Activated naive CD8-positive, alpha-beta T cell (primary cell): ENCODE results near the gene CAMTA1.
"Not testable (repeated sequence)": the region's sequence is repeated elsewhere in the genome, so short reads cannot be mapped to it uniquely, and the experiment has no call there.

Experiments used
- H3K27ac Mint-ChIP-seq: one replicate; pipeline ENCODE4 v1.8.0; 2021; ENCODE audit warnings: mixed read lengths
- H3K27me3 Mint-ChIP-seq: one replicate; pipeline ENCODE4 v1.8.0; 2021; ENCODE audit warnings: mixed read lengths
- H3K36me3 Mint-ChIP-seq: one replicate; pipeline ENCODE4 v1.8.0; 2021; ENCODE audit warnings: mixed read lengths
- H3K4me1 Mint-ChIP-seq: one replicate; pipeline ENCODE4 v1.8.0; 2021; ENCODE audit warnings: low read depth, mixed read lengths
- H3K4me3 Mint-ChIP-seq: one replicate; pipeline ENCODE4 v1.8.0; 2021; ENCODE audit warnings: mild to moderate bottlenecking, mixed read lengths
- H3K9me3 Mint-ChIP-seq: one replicate; pipeline ENCODE4 v1.8.0; 2021; ENCODE audit warnings: low read depth, mixed read lengths

Gene CAMTA1

DNA sequence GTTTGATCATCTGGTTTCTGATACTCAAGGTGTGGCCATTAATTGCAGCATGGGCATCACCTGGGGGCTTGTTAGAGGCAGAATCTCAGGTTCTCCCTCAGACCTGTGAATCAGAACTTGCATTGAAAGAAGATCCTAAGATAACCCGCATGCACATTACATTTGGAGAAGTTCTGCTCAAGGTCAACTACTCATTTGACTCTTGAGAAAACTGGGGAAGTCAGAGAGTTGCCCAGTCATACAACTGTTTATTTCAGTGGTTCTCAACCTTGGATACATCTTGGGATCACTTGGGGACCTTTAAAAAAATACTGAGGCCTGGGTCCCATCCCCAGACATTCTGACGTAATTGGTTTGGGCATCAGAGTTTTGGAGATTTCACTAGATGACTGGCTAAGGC lies 30.5 kb downstream of the CAMTA1 start:
- H3K27me3 Mint-ChIP-seq, result no peaks in the 10 kb centered on the region
- no peak overlapping the region for H3K4me3 Mint-ChIP-seq
- H3K4me1 Mint-ChIP-seq, result peaks cover 73% of the 10 kb centered on the region
- peaks cover 9% of the 10 kb centered on the region for H3K36me3 Mint-ChIP-seq
- H3K9me3 Mint-ChIP-seq, result no peaks in the 10 kb centered on the region
- no peak overlapping the region for H3K27ac Mint-ChIP-seq

DNA sequence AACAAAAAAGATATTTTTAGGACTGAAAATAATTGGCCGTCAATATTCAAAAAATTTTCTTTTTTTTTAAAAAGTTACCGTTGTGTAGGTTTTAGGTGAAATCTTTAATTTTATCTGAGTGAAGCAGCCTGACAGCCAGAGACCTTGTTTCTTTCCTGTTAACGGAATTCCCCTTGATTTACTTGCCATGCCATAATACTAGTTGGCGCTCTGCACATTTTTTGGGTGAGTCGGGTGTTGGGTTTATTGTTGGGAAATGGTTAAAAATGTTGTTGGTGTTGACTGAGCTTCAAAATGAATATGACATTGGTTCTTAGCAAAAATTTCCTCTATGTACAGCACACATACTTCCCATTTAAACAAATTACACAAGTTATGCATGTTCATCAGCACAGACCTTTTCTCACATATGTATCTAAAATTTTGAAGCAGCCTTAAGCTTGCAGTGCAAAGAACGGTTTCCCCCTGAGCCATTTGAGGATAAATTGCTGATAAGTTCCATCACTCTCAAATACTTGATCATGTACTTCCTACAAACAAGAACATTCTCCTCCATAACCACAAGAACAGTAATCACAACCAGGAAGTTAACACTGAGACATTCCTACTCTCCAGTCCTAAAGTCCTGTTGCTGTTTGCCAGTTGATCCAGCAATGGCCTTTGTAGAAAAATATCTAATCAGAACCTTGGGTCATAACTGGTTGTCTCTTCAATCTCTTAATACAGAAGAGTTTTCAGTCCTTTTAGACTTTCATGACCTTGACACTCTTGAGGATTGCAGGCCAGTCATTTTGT lies 34.2 kb downstream of the CAMTA1 start:
- no peaks in the 10 kb centered on the region for H3K9me3 Mint-ChIP-seq
- peaks cover 7% of the 10 kb centered on the region for H3K36me3 Mint-ChIP-seq
- H3K27me3 Mint-ChIP-seq, result no peaks in the 10 kb centered on the region
- peak overlapping the region; percentile 5 for H3K4me3 Mint-ChIP-seq
- peak overlapping the region; percentile 23 for H3K27ac Mint-ChIP-seq
- peaks cover 64% of the 10 kb centered on the region for H3K4me1 Mint-ChIP-seq

DNA sequence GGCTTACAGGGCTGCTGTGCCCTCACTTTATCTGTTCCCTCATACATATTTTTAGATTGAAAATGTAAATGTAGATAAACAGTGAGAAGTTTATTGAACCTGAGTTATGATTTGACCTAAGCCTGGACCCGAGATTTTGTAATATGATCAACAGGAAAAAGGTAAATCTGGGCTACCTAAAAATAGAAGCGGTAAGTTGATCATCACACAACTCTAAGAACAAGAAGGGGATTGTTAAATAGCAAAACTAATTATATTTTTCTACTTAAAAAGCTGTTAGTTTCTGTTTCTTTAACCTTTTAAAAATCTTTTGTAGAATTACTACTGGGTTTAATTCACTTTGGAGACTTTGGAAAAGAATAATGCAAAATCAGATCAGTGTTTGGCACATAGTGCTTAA lies 35.6 kb downstream of the CAMTA1 start:
- H3K9me3 Mint-ChIP-seq, result no peaks in the 10 kb centered on the region
- no peak overlapping the region for H3K27ac Mint-ChIP-seq
- peaks cover 6% of the 10 kb centered on the region for H3K36me3 Mint-ChIP-seq
- H3K4me1 Mint-ChIP-seq, result peaks cover 54% of the 10 kb centered on the region
- H3K4me3 Mint-ChIP-seq, result no peak overlapping the region
- no peaks in the 10 kb centered on the region for H3K27me3 Mint-ChIP-seq

DNA sequence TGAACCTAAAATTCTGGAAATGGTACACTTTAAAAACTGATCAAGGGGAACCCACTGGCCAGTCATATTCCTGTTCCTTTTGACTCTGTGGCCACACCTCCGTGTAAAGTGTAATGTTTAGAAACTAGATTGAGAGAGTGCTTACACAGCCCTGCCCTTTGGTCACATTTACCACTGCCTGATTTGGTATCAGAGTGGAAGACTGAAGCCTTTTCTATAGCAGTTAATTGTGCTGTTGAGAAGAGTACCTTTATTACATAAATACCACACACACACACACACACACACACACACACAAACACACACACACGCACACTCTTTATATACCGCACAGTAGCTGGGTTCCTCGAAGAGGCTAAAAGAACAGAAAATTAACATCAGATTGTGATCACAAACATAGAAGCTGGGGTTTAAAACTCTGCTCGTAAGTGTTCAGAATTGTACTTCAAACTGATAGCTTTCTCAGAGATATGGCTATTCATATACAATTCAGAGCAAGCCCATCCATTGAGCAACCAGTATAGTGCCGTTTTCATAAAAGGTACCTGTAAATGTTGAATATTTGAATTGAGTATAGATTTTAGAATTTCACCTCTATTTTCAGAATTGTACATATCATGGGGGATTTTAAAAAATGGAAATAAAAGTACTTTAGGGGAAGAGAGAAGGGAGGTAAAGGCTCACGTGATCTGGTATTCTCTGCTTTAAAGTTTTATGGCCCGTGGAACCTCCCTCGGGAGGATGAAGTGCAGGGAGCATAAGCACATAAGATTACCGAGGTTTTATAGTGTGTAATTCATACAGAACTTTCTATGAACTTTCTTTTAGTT lies 37.5 kb downstream of the CAMTA1 start:
- Mint-ChIP-seq H3K4me3 (no peak overlapping the region), H3K27me3 (no peaks in the 10 kb centered on the region), H3K4me1 (peaks cover 37% of the 10 kb centered on the region), H3K36me3 (peaks cover 5% of the 10 kb centered on the region), H3K27ac (peak overlapping the region; percentile 34), H3K9me3 (no peaks in the 10 kb centered on the region)

DNA sequence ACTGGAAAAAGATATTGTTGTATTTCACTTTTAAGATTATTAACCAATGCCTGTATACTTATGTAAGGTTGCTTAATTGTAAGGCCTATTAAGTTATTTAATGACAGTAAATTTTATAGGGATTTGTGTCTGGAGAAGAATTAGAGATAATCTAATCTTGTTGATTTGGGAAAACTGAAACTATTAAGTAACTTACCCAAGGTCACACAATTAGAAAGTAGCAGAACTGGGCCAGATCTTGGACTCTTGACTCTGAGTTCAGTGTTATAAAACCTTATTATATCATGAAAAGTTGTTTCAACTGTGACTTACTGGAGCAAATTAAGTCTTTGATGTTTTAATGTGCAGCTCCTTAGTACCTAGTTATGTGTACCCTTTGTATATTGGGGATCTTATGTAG lies 38.5 kb downstream of the CAMTA1 start:
- Mint-ChIP-seq H3K27me3 (no peaks in the 10 kb centered on the region), H3K9me3 (no peaks in the 10 kb centered on the region), H3K4me3 (no peak overlapping the region), H3K4me1 (peaks cover 33% of the 10 kb centered on the region), H3K27ac (no peak overlapping the region), H3K36me3 (peaks cover 4% of the 10 kb centered on the region)

DNA sequence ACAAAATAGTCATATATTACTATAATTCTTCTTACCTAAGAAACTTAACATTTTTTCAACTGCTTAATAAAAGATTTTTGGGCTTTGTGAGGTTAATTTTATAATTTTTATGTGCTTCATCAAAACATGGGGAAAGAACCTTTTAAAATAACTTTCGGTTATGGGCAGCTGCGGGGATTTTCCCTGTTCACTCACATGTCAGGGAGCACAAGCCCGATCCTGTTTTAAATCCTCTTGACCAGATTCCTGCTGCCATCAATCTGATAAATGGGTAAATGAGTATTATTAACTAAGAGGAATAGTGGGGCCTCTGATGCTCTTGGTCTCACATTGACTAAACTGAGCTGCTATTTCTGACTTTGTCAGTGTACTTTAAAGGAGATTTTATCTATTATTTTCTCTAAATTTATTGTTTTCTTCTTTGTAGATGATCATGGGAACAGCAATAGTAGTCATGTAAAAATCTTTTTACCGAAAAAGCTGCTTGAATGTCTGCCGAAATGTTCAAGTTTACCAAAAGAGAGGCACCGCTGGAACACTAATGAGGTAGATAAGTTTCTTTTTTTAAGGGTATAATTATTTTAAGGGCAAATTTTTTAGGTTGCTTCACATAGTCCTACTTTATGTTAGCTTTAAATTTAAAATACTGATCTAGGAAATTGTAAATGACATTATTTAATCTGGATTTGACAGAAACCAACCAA lies 39.6 kb downstream of the CAMTA1 start:
- Mint-ChIP-seq H3K4me3 (no peak overlapping the region), H3K9me3 (no peaks in the 10 kb centered on the region), H3K27me3 (no peaks in the 10 kb centered on the region), H3K36me3 (peaks cover 7% of the 10 kb centered on the region), H3K4me1 (peaks cover 26% of the 10 kb centered on the region), H3K27ac (no peak overlapping the region)

DNA sequence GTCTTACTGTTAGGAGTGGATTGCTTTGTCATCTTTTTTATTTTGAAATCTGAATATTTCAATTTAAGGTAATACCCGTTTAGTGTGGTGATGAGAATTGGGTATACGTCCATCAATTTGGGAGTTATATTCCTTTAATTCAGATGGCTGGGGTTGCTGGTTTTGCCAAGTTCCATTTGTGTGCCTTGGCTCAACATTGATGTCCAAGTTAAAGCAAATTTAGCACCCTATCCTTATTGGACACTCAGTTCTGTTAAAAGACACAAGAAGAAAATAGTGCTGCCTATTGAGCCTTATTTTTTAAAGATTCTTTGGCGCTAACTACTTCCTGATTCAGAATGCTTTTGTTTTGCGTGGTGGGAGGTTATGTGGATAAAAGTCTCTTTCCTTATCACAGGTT lies 40.6 kb downstream of the CAMTA1 start:
- Mint-ChIP-seq H3K4me1 (peaks cover 16% of the 10 kb centered on the region), H3K4me3 (no peak overlapping the region), H3K27ac (peak overlapping the region; percentile 34), H3K27me3 (no peaks in the 10 kb centered on the region), H3K9me3 (no peaks in the 10 kb centered on the region), H3K36me3 (peaks cover 6% of the 10 kb centered on the region)

DNA sequence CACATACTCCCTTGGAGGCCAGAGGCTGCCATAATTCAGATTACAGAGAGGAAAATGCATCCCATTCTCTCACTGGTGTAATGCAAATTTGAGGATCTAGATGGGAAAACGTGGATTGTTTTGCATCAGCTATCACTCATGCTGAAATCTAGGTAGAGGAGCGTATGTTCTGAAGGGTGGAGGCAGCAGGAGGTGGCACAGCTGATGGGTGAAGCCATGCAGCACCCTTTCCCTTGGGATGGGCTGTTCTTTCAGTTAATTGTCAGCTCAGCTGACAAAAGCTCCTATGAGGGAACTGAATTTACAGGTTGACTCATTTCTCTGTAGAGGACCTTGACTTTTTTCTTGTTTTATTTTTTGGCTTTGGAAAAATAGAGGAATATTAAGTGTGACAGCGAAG lies 41.8 kb downstream of the CAMTA1 start:
- peaks cover 12% of the 10 kb centered on the region for H3K4me1 Mint-ChIP-seq
- peaks cover 6% of the 10 kb centered on the region for H3K36me3 Mint-ChIP-seq
- H3K27me3 Mint-ChIP-seq, result no peaks in the 10 kb centered on the region
- no peaks in the 10 kb centered on the region for H3K9me3 Mint-ChIP-seq
- H3K27ac Mint-ChIP-seq, result no peak overlapping the region
- H3K4me3 Mint-ChIP-seq, result no peak overlapping the region

DNA sequence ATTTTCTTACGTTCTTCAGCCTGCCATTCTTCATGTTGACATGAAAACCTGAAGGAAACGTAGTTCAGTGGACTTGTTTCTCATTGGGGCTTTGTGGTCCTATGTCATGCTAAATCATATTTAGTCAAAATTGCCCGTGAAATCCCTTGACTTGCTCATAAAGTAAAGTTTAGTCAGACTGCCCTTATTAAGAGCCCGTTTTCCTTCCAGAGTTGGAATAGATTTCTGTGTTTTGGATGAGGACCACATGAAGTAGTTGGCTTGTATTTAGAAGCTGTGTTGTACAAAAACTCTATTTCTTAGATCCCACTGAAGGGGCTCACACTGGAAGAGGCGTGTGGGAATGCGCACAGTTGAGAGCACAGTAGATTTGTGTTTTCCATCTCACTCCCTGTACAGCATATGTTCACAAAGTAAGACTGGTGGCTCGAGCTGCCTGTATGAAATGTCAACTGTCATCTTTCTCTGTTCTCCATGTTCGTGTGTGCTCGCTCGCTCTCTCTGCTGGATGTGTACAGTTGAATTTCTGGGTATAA lies 42.4 kb downstream of the CAMTA1 start:
- Mint-ChIP-seq H3K4me1 (peaks cover 12% of the 10 kb centered on the region), H3K27ac (no peak overlapping the region), H3K9me3 (no peaks in the 10 kb centered on the region), H3K27me3 (no peaks in the 10 kb centered on the region), H3K4me3 (no peak overlapping the region), H3K36me3 (peaks cover 6% of the 10 kb centered on the region)

DNA sequence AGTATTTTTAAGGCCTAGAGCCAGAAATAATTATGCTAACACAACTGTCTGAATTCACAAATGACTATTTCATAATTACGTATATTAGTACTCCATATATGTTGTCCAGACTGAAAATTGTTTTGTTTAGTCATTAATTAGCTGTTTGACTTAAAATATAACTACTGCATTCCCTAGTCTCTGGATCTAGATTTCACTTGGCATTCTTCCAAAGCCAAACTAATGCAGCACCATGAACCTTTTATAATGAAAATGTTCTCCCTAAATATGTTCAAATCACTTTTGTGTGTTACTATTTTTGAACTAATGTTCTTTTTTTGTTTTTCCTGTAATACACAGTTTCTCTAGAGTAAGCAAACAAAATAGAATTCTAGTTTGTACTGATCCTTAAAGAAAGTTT lies 46.1 kb downstream of the CAMTA1 start:
- peaks cover 6% of the 10 kb centered on the region for H3K36me3 Mint-ChIP-seq
- no peak overlapping the region for H3K27ac Mint-ChIP-seq
- H3K27me3 Mint-ChIP-seq, result no peaks in the 10 kb centered on the region

DNA sequence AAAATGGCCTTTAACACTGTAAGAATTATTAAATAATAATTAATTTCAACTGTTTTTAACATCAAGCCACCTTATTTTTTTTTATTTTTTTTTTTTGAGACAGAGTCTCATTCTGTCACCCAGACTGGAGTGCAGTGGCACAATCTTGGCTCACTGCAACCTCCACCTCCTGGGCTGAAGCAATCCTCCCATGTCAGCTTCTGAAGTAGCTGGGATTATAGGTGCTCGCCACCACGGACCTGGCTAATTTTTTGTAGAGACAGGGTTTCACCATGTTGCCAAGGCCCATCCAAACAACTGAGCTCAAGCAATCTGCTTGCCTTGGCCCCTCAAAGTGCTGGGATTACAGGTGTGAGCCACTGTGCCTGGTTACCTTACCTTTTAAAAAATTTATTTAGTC lies 46.8 kb downstream of the CAMTA1 start:
- H3K4me3 Mint-ChIP-seq, H3K4me1 Mint-ChIP-seq, H3K36me3 Mint-ChIP-seq, H3K27ac Mint-ChIP-seq, H3K9me3 Mint-ChIP-seq, H3K27me3 Mint-ChIP-seq: not testable (repeated sequence)

More for the DNA sequence above, 46.1 kb downstream of the CAMTA1 start:
- Mint-ChIP-seq H3K4me3 (no peak overlapping the region), H3K4me1 (peaks cover 8% of the 10 kb centered on the region), H3K9me3 (no peaks in the 10 kb centered on the region)

DNA sequence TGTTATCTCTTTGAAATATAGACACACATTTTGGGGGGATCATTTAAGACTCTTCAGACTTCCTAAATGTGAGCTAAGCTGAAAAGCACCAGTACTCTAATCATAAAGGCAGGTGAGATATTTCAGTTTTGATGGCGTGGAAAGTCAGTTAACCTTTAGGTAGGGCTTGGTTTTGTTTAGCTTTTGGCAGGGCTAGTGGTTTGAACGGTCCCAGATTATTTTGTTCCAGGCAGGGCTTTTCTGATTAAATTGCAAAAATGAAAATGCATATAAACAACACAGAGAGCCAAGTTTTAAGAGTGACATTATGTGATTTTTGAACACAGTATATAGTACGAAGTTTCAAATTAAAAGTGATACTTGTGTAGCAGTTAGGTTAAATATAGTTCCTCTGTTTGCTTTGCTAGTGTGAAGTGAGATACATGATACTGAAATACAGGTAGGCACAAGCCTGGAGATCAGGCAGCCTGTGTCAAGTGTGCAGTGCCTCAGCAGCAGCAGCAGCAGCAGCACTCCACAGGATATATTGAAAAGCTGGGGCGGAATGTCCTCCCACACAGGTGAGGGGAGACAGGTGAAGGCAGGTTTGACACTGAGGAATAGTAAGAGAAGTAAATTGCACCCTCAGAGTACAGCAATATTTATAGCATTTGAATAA lies 47.4 kb downstream of the CAMTA1 start:
- Mint-ChIP-seq H3K4me3 (no peak overlapping the region), H3K36me3 (peaks cover 6% of the 10 kb centered on the region), H3K27ac (no peak overlapping the region), H3K27me3 (no peaks in the 10 kb centered on the region), H3K4me1 (peaks cover 8% of the 10 kb centered on the region), H3K9me3 (no peaks in the 10 kb centered on the region)

DNA sequence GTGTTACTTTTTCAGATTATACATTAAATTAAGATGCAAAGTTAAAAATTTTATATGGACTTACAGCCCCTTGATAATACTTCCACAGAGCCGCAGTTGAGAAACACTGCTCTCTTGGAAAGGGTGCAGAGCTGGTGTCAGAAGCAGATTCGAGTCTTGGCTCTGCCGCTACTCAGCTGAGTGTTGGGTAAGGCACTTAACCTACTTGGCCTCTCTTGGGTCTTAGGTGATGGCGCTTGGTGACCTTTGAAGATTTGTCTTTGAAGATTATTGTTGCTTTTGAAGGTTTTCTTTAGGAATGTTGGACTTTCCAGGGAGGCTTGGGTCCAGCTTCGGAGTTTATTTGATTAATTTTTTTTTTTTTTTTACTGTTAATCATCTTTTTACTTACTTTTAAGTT lies 48.5 kb downstream of the CAMTA1 start:
- no peaks in the 10 kb centered on the region for H3K9me3 Mint-ChIP-seq
- no peak overlapping the region for H3K27ac Mint-ChIP-seq
- H3K27me3 Mint-ChIP-seq, result no peaks in the 10 kb centered on the region
- peaks cover 8% of the 10 kb centered on the region for H3K4me1 Mint-ChIP-seq
- peaks cover 6% of the 10 kb centered on the region for H3K36me3 Mint-ChIP-seq
- H3K4me3 Mint-ChIP-seq, result no peak overlapping the region

DNA sequence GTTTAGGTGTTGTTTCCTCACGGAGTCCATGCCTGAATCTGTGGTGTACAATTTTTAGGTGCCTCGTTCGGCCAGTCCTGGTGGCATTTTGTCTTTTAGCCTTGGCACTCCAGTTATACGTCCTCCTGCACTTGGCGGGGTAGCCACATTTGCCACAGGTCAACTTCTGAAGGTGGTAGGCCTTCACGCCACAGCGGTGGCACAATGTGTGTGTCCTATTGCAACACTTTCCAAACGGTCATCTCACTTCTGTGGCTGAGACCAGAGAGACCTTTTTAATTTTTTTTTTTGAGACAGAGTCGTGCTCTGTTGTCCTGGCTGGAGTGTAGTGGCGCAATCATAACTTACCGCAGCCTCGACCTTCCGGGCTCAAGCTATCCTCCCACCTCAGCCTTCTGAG lies 49.1 kb downstream of the CAMTA1 start:
- Mint-ChIP-seq H3K4me3 (no peak overlapping the region), H3K27me3 (no peaks in the 10 kb centered on the region), H3K4me1 (peaks cover 8% of the 10 kb centered on the region), H3K9me3 (no peaks in the 10 kb centered on the region), H3K36me3 (peaks cover 4% of the 10 kb centered on the region), H3K27ac (no peak overlapping the region)
